ENCODE measurements around the gene RABAC1.

DNA sequence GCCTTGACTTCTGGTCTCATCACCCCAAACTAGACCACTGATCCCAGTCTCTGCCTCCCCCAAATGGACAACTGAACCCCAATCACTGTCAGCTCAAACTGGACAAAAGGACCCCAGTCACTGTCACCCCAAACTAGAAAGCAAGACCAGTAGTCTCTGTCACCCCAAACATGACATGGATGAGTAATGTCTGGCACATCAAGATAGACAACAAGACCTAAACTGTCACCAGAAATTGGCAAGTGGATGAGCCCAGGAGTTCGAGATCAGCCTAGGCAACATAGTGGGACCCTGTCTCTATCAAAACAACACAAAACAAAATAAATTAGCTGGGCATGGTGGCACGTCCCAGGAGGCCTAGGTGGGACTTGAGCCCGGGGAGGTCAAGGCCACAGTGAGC is 12.0 kb downstream of the RABAC1 start:
- no peak for TF ChIP-seq CTCF (IDR thresholded peaks at IDR 0.05)
- no peak for TF ChIP-seq ZFX (IDR thresholded peaks at IDR 0.05; ENCODE audit: borderline replicate concordance)

Measured in 22Rv1 (cell line).